HG02610 (cell line): ENCODE measurements around the gene STYXL1.

Experiments
- ATAC-seq: cut with Tn5 transposase; IDR thresholded peaks from one replicate; pipeline ENCODE4 v1.9.1; 2021; ENCODE audit warnings: mild to moderate bottlenecking, moderate library complexity; ENCODE audit not compliant: unreplicated experiment

The STYXL1 gene

DNA sequence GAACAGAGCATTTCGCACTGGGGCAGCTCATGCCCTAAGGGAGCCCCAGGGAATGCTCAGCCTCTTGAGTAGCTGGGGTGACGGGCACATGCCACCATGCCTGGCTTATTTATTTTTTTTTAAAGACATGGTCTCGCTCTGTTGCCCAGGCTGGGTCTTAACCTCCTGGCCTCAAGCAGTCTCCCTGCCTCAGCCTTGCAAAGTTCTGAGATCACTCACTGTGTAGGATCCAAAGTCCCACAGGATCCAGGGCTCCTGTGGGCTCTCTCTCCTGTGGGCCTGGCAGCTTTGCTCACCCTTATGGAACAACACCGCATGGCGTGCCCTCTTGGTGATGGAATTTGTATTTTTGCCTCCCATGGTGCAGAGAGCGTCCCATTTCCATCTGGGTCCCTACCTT, 87.4 kb downstream of the STYXL1 start:
- no peak for ATAC-seq

DNA sequence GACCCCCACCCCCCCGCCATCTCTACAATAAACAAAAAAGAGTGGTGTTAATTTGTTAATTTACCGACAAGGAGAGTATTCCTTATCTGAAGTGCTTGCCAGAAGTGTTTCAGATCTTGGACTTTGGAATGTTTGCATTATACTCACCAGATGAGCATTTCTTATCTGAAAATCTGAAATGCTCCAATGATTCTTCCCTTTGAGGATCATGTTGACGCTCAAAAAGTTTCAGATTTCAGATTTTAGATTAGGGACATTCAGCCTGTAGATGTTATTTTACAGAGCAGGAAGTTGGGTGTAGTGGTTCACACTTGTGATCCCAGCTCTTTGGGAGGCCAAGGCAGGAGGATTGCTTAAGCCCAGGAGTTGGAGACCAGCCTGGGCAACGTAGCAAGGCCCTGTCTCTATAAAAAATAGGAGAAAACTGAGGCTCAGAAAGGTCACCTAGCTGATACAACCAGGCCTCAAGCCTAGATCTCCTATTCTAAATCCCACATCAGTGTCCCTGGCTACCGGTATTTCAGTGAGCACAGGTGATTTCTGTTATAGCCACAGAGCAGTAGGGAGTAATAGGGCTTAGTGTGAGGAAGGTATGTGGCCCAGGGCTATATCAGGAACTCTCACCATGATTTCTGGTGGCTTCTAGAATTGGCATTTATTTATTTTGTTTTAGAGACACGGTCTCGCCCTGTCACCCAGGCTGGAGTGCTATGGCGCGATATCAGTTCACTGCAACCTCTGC, 88.8 kb downstream of the STYXL1 start:
- ATAC-seq: no peak

DNA sequence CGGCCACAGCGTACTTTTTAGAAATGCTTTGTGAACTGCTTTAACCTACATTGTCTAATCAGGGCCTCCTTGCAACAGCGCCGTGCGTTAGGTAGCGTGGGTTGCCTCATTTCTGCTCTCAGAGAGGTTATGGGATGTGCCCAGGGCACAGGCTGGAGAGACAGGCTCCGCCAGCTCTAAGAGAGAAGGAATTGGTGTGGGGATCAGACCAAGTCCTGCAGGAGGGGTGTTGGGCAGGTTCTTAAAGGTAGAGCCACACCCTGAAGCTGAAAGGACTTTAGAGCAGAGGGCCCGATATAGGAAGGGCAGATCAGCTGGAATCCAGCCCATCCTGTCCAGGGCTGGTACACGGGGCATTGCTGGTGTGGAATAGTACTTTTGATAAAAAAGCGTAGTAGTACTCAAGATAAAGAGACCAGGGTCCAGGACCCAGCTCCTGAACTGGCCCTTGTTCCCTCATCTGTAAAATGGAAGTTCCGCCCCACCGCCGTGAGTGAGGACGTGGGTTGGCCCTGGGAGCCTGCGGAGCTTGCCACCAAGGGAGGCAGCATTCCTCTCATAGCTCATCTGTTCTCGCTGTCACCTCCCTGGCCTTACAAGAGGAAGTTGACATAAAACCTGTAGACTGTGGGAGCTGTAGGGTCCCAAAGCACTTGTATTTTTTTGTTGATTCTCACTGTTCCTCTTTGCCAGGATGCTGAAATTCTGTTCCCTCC, 90.6 kb downstream of the STYXL1 start:
- no peak for ATAC-seq

DNA sequence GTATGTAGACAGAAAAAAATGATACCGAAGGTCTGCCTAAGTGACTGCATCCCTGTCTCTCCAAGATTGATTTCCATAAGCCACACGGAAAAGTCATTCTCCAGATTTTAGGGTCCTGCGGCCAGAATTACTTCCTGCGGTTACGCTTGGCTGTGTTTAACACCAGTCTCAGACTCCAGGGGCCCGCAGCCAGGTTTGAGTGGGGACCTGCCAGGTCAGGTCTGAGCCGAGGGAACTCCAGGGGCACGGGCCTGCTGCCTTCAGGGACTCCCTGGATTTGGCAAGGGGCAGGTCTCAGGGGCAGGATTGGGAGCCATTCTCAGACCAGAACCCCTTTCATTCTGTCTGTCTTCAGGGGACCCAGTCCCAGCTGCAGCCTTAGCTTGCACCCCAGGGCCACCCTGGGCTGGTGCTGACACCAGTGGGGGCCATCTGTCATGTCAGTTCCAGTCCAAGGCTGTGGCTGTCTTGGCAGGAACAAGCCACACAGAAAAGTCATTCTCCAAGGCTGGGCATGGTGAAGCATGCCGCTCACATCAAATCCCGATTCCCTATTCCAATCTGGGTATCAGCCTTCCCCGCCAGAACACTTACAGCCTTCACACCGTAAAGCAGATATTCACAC, 92.4 kb downstream of the STYXL1 start:
- ATAC-seq: no peak

DNA sequence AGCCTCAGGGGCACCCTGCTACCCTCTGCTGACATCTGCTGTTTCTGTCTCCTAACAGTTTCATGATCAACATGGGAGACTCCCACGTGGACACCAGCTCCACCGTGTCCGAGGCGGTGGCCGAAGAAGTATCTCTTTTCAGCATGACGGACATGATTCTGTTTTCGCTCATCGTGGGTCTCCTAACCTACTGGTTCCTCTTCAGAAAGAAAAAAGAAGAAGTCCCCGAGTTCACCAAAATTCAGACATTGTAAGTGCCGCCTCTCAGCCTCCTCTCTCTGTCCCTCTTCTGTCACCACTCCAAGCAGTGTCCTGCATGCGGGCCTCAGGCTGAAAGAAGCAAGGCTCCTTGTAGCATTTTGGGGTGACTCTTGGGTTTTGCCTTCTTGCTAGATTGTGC, 93.9 kb downstream of the STYXL1 start:
- ATAC-seq: no peak

DNA sequence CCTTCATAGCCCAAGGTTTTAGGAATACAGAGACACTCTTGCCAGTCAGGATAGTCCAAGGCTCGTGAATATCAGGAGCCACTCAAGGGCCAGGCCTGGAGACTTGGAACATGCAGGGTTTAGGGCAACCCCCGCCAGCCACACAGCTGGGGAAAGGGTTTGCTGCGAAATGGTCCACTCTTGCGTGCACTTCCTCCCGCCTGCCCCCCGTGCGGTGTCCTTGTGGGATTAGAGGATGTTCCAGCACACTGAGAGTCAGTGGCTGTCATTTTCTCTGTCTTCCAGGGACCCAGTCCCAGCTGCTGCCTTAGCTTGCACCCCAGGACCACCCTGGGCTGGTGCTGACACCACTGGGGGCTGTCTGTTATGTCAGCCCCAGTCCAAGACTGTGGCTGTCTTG, 94.4 kb downstream of the STYXL1 start:
- no peak for ATAC-seq

DNA sequence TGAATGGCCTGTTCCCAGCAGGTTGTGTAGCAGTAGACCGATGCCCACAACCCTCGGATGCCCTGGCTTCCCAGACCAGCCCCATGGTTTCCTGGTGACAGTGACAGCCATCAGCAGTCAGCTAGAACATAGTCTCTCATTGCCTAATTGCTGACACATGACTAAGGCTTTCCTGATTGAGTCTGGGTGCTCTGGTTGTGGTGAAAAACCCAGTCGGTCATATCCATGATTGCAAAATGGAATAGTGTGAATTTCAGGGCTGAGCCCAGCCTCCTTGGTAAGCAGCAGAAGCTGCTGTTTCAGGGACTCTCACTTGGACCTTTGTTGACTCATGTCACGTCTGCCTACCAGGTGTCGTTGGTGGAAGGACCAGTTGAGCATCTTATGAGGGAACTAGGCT, 96.3 kb downstream of the STYXL1 start:
- no peak for ATAC-seq

DNA sequence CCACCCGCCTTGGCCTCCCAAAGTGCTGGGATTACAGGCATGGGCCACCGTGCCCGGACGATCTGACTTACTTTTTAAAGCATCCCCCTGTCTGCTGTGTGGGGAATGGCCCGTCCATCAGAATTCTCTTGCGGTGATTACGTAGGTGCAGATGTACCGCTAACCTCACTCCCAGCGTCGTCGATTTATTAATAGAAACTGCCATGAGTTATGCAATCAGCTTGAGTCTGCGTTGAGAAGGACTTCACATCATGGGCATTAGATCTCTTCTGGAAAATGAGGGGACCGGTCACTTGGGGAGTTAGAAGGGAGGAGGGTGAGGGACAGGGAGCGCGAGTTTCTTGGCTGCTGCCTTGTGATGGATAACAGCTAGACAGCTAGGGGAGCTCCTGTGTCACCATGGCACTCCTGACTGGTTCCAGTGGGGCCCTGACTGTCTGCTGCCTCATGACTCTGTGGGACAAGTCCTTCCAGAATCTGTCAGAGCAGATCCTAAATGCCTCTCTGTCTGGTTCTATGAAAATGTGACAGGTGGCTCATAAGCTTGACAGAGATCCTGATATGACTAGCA, 97.6 kb downstream of the STYXL1 start:
- ATAC-seq: no peak

DNA sequence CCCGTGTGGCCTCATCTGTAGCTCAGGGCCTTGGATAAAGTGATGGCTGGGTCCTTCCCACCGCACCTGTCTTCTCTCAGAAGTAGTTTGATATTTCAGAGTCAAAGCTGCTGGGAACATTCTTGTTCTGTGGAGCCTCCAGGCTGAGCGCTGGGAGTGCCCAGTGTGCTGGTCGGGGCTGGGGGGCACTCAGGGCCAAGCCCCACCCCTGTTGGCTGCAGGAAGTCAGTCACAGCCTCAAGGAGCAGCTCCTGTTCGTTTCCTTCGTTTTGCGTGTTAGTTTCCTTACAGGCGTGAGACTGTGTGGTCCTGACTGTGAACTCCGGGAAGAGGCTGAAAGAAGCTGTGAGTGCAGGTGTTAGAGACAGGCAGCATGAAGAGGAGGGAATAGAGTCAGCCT, 99.6 kb downstream of the STYXL1 start:
- no peak for ATAC-seq
